ENCODE results near the gene KIF27.
"Not testable (repeated sequence)": the region's sequence is repeated elsewhere in the genome, so short reads cannot be mapped to it uniquely, and the experiment has no call there.

The KIF27 gene

GRCh38 chr9:83817011-83817355 is 104.2 kb downstream of the KIF27 start:
- DNase-seq (ENCODE audit: low read depth in 1 of 2, low spot score in 1 of 2); in situ Hi-C loops (cut with HindIII; ENCODE audit: low pct_unique_long_range_greater_than_20kb, low sequenced_read_pairs): not testable (repeated sequence)

GRCh38 chr9:83815120-83815519 is 106.1 kb downstream of the KIF27 start:
- in situ Hi-C loops (cut with HindIII; ENCODE audit: low pct_unique_long_range_greater_than_20kb, low sequenced_read_pairs); DNase-seq (ENCODE audit: low read depth in 1 of 2, low spot score in 1 of 2): not testable (repeated sequence)

GRCh38 chr9:83809213-83809612 is 112.0 kb downstream of the KIF27 start:
- DNase-seq (ENCODE audit: low read depth in 1 of 2, low spot score in 1 of 2) = not testable (repeated sequence)

GRCh38 chr9:83804454-83804853 is 116.8 kb downstream of the KIF27 start:
- DNase-seq (ENCODE audit: low read depth in 1 of 2, low spot score in 1 of 2); in situ Hi-C loops (cut with HindIII; ENCODE audit: low pct_unique_long_range_greater_than_20kb, low sequenced_read_pairs): not testable (repeated sequence)

More at GRCh38 chr9:83809213-83809612, 112.0 kb downstream of the KIF27 start:
- in situ Hi-C loops (cut with HindIII; ENCODE audit: low pct_unique_long_range_greater_than_20kb, low sequenced_read_pairs) = not testable (repeated sequence)

GRCh38 chr9:83803941-83804340 is 117.3 kb downstream of the KIF27 start:
- DNase-seq (ENCODE audit: low read depth in 1 of 2, low spot score in 1 of 2); in situ Hi-C loops (cut with HindIII; ENCODE audit: low pct_unique_long_range_greater_than_20kb, low sequenced_read_pairs): not testable (repeated sequence)

GRCh38 chr9:83800236-83801033 is 120.8 kb downstream of the KIF27 start:
- in situ Hi-C loops (cut with HindIII; ENCODE audit: low pct_unique_long_range_greater_than_20kb, low sequenced_read_pairs) = no loop called here
- no peak for TF ChIP-seq JUND (IDR thresholded peaks at IDR 0.05; ENCODE audit: low read depth)
- DNase-seq (ENCODE audit: low read depth in 1 of 2, low spot score in 1 of 2) = no peak

GRCh38 chr9:83794051-83794450 is 127.2 kb downstream of the KIF27 start:
- no peak for DNase-seq (ENCODE audit: low read depth in 1 of 2, low spot score in 1 of 2)
- TF ChIP-seq JUND (IDR thresholded peaks at IDR 0.05; ENCODE audit: low read depth) = no peak
- in situ Hi-C loops (cut with HindIII; ENCODE audit: low pct_unique_long_range_greater_than_20kb, low sequenced_read_pairs) = no loop called here

- in situ Hi-C loops (cut with HindIII; ENCODE audit: low pct_unique_long_range_greater_than_20kb, low sequenced_read_pairs) = no loop called here
- TF ChIP-seq JUND (IDR thresholded peaks at IDR 0.05; ENCODE audit: low read depth) = no peak
- no peak for DNase-seq (ENCODE audit: low read depth in 1 of 2, low spot score in 1 of 2)
Observed at GRCh38 chr9:83792746-83793145, 128.5 kb downstream of the KIF27 start.

All from T47D (cell line).